HG03521 (cell line): ENCODE measurements around the gene CNN3.
A peak's percentile ranks its signal among the peaks of the same experiment; 100 is the strongest.

ENCODE experiments used
- ATAC-seq: cut with Tn5 transposase; IDR thresholded peaks from one replicate; pipeline ENCODE4 v1.9.1; 2021; ENCODE audit warnings: mild to moderate bottlenecking, moderate library complexity; ENCODE audit not compliant: unreplicated experiment

The CNN3 gene

DNA sequence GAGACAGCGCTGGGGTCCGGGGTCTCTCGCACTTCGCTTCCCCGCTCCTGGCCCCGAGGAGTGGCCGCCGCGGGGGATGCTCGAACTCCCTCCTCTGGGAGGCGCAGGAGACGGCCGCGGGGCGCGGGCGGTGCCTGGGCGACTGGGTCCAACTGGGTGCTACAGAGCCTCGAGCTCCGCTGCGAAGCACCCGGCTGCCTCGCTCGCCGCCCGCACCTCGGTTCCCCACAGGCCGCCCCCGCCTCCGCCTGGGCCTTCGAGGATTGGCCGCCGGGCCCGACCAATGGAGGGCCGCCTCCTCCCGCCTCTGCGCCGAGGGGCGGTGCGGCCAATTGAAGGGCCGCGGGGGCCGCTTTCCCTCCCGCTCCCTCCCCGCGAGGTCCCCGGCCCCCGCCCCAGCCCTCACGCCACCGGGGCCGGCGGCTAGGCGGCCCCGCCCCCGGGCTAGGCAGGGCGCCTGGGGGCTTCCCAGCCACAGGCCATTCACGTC, at the start of gene CNN3:
Gene CNN3 (minus strand): TSS at position 196 of the 490 bp plus-strand sequence. CDS start 216 bp downstream, outside the sequence.
- peak; percentile 80 for ATAC-seq

GRCh38 chr1:94974824-94975223, 47.9 kb upstream of the CNN3 start:
- ATAC-seq, result no peak

GRCh38 chr1:94974241-94974640, 47.3 kb upstream of the CNN3 start:
- ATAC-seq, result no peak

GRCh38 chr1:94973309-94973922, 46.5 kb upstream of the CNN3 start:
- no peak for ATAC-seq

DNA sequence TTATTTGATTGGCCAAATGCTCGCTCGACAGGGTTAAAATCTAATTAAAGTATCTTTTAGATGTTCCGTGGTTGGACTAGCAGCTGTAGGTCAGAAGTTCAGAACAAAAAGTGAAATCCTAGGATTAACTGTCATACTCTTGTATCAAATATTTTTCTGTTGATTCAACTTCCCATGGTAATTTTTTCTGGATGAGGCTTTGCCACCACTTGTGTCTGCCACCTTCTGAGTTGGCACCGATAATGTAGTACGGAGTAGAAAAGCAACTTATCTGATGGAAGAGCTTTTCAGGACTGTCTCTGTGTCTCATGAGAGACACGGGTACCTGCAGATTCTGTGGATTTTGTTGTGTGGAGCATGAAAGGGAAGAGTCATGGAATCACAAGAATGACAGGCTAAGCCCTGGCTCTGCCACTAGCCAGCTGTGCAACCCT, 44.6 kb upstream of the CNN3 start:
- ATAC-seq, result no peak

GRCh38 chr1:94970783-94971182, 43.9 kb upstream of the CNN3 start:
- no peak for ATAC-seq

DNA sequence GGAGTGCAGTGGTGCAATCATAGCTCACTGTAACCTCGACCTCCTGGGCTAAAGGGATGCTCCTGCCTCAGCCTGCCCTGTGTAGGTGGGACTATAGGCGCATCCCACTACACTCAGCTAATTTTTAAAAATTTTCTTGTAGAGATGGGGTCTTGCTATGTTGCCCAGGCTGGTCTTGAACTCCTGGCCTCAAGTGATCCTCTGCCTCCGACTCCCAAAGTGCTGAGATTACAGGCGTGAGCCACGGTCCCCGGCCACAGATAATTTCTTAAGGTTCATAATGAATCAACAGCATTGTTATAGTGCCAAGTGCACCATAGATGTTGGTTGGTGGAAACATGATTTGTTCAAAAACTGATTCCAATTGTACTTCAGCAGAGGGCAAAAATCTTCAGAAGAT, 42.2 kb upstream of the CNN3 start:
- no peak for ATAC-seq

- ATAC-seq, result no peak
Observed at GRCh38 chr1:94966033-94966432, 39.1 kb upstream of the CNN3 start.

GRCh38 chr1:94963864-94964263, 37.0 kb upstream of the CNN3 start:
- ATAC-seq, result no peak

DNA sequence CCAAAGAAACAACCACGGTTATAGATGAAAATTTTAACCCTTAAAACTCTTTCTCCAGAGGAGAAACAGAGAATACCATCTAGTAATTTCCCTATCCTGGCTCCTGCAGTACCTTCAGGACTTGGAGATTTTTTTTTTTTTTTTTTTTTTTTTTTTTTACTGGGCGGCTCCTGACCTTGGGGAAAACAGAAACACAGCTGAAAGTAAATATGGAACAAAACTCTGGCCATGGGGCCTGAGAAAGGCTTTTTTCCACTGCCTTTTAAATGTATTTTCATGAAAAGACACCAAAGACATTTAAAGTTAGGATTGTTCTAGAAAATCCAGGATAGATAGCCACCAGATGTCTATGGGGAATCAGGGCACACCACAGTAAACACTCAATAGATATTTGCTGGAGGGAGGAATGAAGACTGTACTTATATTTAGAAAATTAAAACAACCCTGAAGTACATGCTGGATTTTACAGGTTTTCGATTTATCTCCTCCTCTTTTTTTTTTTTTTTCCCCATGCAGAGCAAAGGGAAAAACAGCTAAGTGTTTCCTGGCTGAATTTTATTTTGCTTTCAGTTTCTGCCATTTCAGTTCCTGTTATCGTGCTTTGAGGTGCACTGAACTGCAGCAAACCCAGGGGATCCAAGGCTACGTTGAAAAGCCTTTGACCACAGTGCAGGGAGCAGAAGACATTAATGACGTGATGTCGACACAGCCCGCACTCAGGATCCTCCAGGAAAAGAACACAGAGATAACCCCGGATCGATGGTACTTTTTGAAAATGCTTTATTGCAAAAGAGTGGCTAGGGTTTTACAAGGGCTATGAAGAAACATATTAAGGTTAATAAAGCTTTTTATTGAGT, 35.7 kb upstream of the CNN3 start:
- ATAC-seq, result peak; percentile 91

DNA sequence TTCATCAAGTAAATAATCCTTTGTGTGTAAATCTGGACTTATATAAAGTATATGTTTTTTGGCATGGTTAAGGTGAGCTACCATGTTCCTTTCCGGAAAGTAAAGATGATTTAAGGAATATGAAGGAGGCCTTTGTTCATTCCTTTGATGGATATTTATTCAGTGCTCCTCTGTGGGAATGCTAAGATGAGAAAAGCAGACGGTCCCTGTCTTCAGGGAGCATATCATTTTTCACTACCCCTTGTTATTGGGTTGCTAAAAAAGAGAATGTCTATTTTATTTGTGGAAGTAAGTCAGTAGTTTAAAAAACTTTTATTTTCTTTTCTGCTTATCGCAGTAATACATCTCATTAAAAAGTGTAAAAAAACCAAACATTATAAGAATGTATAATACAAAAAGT, 35.1 kb upstream of the CNN3 start:
- ATAC-seq, result no peak

DNA sequence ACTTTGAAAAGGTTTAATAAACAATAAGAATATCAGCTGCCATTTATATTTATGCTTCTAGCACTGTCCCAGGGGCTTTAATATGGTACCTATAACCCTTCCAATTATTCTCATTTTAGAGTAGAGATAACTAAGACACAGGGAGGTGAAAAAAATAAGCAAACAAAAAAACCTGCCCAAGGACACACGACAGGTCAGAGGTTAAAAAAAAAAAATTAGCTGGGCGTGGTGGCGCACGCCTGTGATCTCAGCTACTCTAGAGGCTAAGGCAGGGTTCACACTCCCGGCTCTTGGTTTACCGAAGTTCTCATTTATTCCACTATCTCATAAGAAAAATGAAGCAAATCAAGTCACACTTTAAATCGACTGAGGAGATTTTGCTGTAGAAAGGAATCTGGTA, 34.7 kb upstream of the CNN3 start:
- ATAC-seq, result no peak

GRCh38 chr1:94958081-94958480, 31.2 kb upstream of the CNN3 start:
- ATAC-seq, result no peak

- no peak for ATAC-seq
Observed at GRCh38 chr1:94955767-94956632, 29.1 kb upstream of the CNN3 start.

DNA sequence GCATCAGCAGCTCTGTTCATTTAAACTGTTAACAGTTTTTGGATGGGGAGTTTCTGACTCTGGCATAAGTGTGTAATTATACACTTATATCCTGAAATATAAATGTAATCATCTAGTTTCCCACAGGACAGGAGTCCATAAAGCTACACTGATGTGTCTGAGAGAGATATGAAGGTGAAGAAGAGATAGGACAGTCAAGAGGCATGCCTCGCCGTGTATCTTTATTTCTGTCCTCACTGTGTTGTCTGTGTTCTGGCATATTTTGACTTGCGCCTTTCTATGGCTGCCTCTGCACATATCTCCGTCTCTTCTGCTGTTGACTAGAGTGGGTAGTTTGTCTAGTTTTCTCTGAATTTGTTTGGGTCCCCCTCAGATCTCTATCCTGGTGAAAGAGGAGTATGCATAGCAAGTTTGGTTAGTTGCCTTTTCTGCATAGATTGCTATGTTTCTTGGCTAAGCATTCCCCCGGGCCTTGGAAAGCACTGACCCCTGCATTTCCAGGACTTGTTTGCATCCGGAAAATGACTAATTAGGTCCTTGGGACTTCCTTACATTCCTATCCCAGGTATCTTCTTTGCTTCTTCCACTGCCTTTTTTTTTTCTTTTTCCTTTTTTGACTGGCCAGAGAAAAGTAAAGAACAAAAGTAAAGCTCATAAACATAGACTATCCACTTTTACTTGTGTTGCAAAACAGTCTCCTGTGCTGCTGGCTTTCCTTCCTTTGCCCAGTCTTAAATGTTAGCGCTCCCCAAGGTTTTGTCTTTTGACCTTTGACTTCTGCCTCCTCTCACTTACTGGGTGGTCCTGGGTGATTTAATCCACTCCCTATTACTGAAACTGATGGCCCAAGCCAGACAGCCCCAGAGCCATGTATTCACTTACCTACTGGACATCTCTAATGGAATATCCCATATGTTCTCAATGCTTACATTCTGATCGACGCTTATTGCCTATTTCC, 27.6 kb upstream of the CNN3 start:
- no peak for ATAC-seq

GRCh38 chr1:94953746-94954145, 26.8 kb upstream of the CNN3 start:
- no peak for ATAC-seq

- no peak for ATAC-seq
Observed at GRCh38 chr1:94953107-94953506, 26.2 kb upstream of the CNN3 start.

DNA sequence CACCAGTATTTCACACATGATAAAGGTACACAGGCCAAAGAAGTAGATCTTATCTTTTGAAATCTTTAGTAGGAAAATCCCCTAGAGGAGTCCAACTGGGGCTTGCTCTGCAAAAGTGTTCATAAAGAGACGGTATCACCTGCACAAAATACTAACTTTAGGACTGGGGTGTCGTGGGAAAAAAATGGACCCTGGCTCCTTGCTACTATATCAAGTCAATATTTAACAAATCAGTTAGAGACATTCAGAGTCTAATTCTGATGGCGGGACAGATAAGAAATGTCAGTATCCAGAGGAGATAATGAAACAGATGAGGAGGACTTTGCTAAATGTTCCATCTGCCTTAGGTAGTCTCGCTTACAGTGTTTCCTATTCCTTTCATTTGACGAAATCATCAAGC, 25.6 kb upstream of the CNN3 start:
- no peak for ATAC-seq

- no peak for ATAC-seq
Observed at GRCh38 chr1:94951509-94952208, 24.7 kb upstream of the CNN3 start.

DNA sequence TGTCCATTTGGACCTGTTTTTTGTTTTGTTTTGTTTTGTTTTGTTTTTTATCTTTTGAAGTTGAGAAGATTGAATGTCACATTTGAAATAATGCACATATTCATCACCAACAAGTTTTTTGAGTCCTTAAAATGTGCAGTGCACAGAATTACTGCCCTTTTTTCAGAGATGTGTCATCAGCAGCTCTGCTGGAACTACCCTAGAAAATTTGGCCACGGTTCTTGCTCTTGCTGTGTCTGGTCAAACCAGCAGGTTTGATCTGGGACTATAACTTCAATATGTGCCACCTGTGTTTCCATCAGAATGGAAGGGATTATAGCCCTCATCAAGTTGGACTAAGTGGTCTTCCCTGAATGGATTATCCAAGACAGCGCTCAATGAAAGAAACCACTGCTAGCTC, 24.1 kb upstream of the CNN3 start:
- no peak for ATAC-seq
